Activated T-helper 1 cell treated with anti-CD3 and anti-CD28 coated beads, Interleukin-2, amount 50 U/mL, for 16 hours (primary cell): ENCODE data around the gene SEC31B.

ENCODE experiments used
- DNase-seq, 2 donors: peaks; one replicate each; pipeline ENCODE4 v3.0.0-alpha.2; 2020; ENCODE audit warnings: low read depth in 1 of 2, low spot score in 1 of 2

Gene SEC31B

GRCh38 chr10:100519311-100520051 lies at the start of gene SEC31B:
TSS of gene SEC31B (minus strand) at chr10:100519861. CDS start at chr10:100516952, 2,909 bp downstream.
- no peak for DNase-seq

- no peak for DNase-seq
Observed at GRCh38 chr10:100568912-100569311, 49.3 kb upstream of the SEC31B start.

GRCh38 chr10:100567826-100568225 lies 48.2 kb upstream of the SEC31B start:
- no peak for DNase-seq

- no peak for DNase-seq
Observed at GRCh38 chr10:100567249-100567648, 47.6 kb upstream of the SEC31B start.

GRCh38 chr10:100566561-100566960 lies 46.9 kb upstream of the SEC31B start:
- DNase-seq, result no peak

GRCh38 chr10:100565206-100565985 lies 45.7 kb upstream of the SEC31B start:
- no peak for DNase-seq

- DNase-seq, result peak; percentile 54 to 70
Observed at GRCh38 chr10:100562008-100562672, 42.5 kb upstream of the SEC31B start.

GRCh38 chr10:100561005-100561404 lies 41.3 kb upstream of the SEC31B start:
- DNase-seq, result no peak

- DNase-seq, result no peak
Observed at GRCh38 chr10:100560248-100560647, 40.6 kb upstream of the SEC31B start.

- DNase-seq, result no peak
Observed at GRCh38 chr10:100554902-100555301, 35.2 kb upstream of the SEC31B start.

GRCh38 chr10:100553929-100554328 lies 34.3 kb upstream of the SEC31B start:
- no peak for DNase-seq

- DNase-seq, result no peak
Observed at GRCh38 chr10:100551738-100552137, 32.1 kb upstream of the SEC31B start.

- no peak for DNase-seq
Observed at GRCh38 chr10:100551196-100551595, 31.5 kb upstream of the SEC31B start.

- DNase-seq, result no peak
Observed at GRCh38 chr10:100544950-100545349, 25.3 kb upstream of the SEC31B start.

GRCh38 chr10:100537475-100537874 lies 17.8 kb upstream of the SEC31B start:
- no peak for DNase-seq

GRCh38 chr10:100535715-100536353 lies 16.2 kb upstream of the SEC31B start, which contains the start of gene HIF1AN:
TSS of gene HIF1AN (plus strand) at chr10:100535943. CDS start at chr10:100535959, 16 bp downstream.
- DNase-seq, result peak; percentile 66 to 80

GRCh38 chr10:100535338-100535714 lies 15.7 kb upstream of the SEC31B start:
- no peak for DNase-seq

- no peak for DNase-seq
Observed at GRCh38 chr10:100534726-100535125, 15.1 kb upstream of the SEC31B start.

- no peak for DNase-seq
Observed at GRCh38 chr10:100531761-100532160, 12.1 kb upstream of the SEC31B start.

GRCh38 chr10:100529475-100530298 lies 10.0 kb upstream of the SEC31B start, which contains the start of gene NDUFB8:
TSS of gene NDUFB8 (minus strand) at chr10:100529871. CDS start at chr10:100529851, 20 bp downstream.
- peak; percentile 75 to 79 for DNase-seq
